Mucosa of stomach (tissue), 1 donor: ENCODE measurements around the gene RNLS.

ENCODE experiments used
- H3K27me3 ChIP-seq: one replicate; pipeline ENCODE4 v1.7.0; 2013; ENCODE audit warnings: mild to moderate bottlenecking, low read length; ENCODE audit not compliant: control insufficient read depth, insufficient read depth
- H3K36me3 ChIP-seq: one replicate; pipeline ENCODE4 v1.7.0; 2013; ENCODE audit warnings: low read length; ENCODE audit not compliant: control insufficient read depth, insufficient read depth
- H3K4me1 ChIP-seq: one replicate; pipeline ENCODE4 v1.7.0; 2013; ENCODE audit warnings: mild to moderate bottlenecking, low read length; ENCODE audit not compliant: control insufficient read depth, insufficient read depth
- H3K4me3 ChIP-seq: one replicate; pipeline ENCODE4 v1.7.0; 2013; ENCODE audit warnings: low read length
- H3K9ac ChIP-seq: one replicate; pipeline ENCODE4 v1.7.0; 2013; ENCODE audit warnings: mild to moderate bottlenecking, low read length, moderate library complexity
- H3K9me3 ChIP-seq: one replicate; pipeline ENCODE4 v1.7.0; 2013; ENCODE audit warnings: mild to moderate bottlenecking, low read length, moderate library complexity; ENCODE audit not compliant: control insufficient read depth
- donor health status: Pancreatic carcinoma.

RNLS gene

GRCh38 chr10:88386821-88387773 is 196.0 kb downstream of the RNLS start:
- Histone ChIP-seq H3K4me1 (peaks cover 41% of the 10 kb centered on the region), H3K36me3 (no peaks in the 10 kb centered on the region), H3K9me3 (no peaks in the 10 kb centered on the region), H3K4me3 (peak overlapping the region; percentile 1), H3K27me3 (no peaks in the 10 kb centered on the region), H3K9ac (peak overlapping the region; percentile 3)

GRCh38 chr10:88386204-88386788 is 196.8 kb downstream of the RNLS start:
- Histone ChIP-seq H3K36me3 (no peaks in the 10 kb centered on the region), H3K4me1 (peaks cover 39% of the 10 kb centered on the region), H3K9me3 (no peaks in the 10 kb centered on the region), H3K9ac (peak overlapping the region; percentile 3), H3K4me3 (peak overlapping the region; percentile 1), H3K27me3 (no peaks in the 10 kb centered on the region)

GRCh38 chr10:88385601-88386203 is 197.4 kb downstream of the RNLS start:
- H3K4me1 ChIP-seq, result peaks cover 39% of the 10 kb centered on the region
- peak overlapping the region; percentile 3 for H3K9ac ChIP-seq

GRCh38 chr10:88383276-88383675 is 199.8 kb downstream of the RNLS start:
- Histone ChIP-seq H3K27me3 (no peaks in the 10 kb centered on the region), H3K9me3 (no peaks in the 10 kb centered on the region), H3K4me3 (no peak overlapping the region), H3K4me1 (peaks cover 29% of the 10 kb centered on the region), H3K9ac (no peak overlapping the region), H3K36me3 (no peaks in the 10 kb centered on the region)

More at GRCh38 chr10:88385601-88386203, 197.4 kb downstream of the RNLS start:
- H3K36me3 ChIP-seq, result no peaks in the 10 kb centered on the region
- no peaks in the 10 kb centered on the region for H3K9me3 ChIP-seq
- no peak overlapping the region for H3K4me3 ChIP-seq
- no peaks in the 10 kb centered on the region for H3K27me3 ChIP-seq

- H3K4me3 ChIP-seq, result no peak overlapping the region
- peaks cover 23% of the 10 kb centered on the region for H3K4me1 ChIP-seq
- H3K9me3 ChIP-seq, result no peaks in the 10 kb centered on the region
Observed at GRCh38 chr10:88382699-88383098, 200.4 kb downstream of the RNLS start.

GRCh38 chr10:88379575-88379974 is 203.5 kb downstream of the RNLS start:
- Histone ChIP-seq H3K27me3 (no peaks in the 10 kb centered on the region), H3K4me3 (no peak overlapping the region), H3K9ac (no peak overlapping the region)

More at GRCh38 chr10:88382699-88383098, 200.4 kb downstream of the RNLS start:
- no peak overlapping the region for H3K9ac ChIP-seq
- H3K36me3 ChIP-seq, result no peaks in the 10 kb centered on the region
- H3K27me3 ChIP-seq, result no peaks in the 10 kb centered on the region

GRCh38 chr10:88377510-88377909 is 205.6 kb downstream of the RNLS start:
- H3K36me3 ChIP-seq, result no peaks in the 10 kb centered on the region
- no peaks in the 10 kb centered on the region for H3K4me1 ChIP-seq
- no peak overlapping the region for H3K9ac ChIP-seq
- no peaks in the 10 kb centered on the region for H3K9me3 ChIP-seq
- H3K27me3 ChIP-seq, result no peaks in the 10 kb centered on the region
- no peak overlapping the region for H3K4me3 ChIP-seq

More at GRCh38 chr10:88379575-88379974, 203.5 kb downstream of the RNLS start:
- Histone ChIP-seq H3K9me3 (no peaks in the 10 kb centered on the region), H3K4me1 (no peaks in the 10 kb centered on the region), H3K36me3 (no peaks in the 10 kb centered on the region)

GRCh38 chr10:88374392-88375175 is 208.5 kb downstream of the RNLS start:
- Histone ChIP-seq H3K27me3 (no peaks in the 10 kb centered on the region), H3K4me1 (no peaks in the 10 kb centered on the region), H3K36me3 (no peaks in the 10 kb centered on the region), H3K4me3 (no peak overlapping the region), H3K9me3 (no peaks in the 10 kb centered on the region), H3K9ac (no peak overlapping the region)

- H3K36me3 ChIP-seq, result no peaks in the 10 kb centered on the region
- H3K4me1 ChIP-seq, result no peaks in the 10 kb centered on the region
- no peaks in the 10 kb centered on the region for H3K9me3 ChIP-seq
- no peak overlapping the region for H3K9ac ChIP-seq
- no peaks in the 10 kb centered on the region for H3K27me3 ChIP-seq
- H3K4me3 ChIP-seq, result no peak overlapping the region
Observed at GRCh38 chr10:88372881-88373592, 210.1 kb downstream of the RNLS start.

GRCh38 chr10:88372051-88372715 is 210.9 kb downstream of the RNLS start:
- H3K9me3 ChIP-seq, result no peaks in the 10 kb centered on the region
- H3K9ac ChIP-seq, result no peak overlapping the region
- no peaks in the 10 kb centered on the region for H3K4me1 ChIP-seq
- no peaks in the 10 kb centered on the region for H3K27me3 ChIP-seq
- no peaks in the 10 kb centered on the region for H3K36me3 ChIP-seq
- H3K4me3 ChIP-seq, result no peak overlapping the region

- no peaks in the 10 kb centered on the region for H3K9me3 ChIP-seq
- H3K36me3 ChIP-seq, result no peaks in the 10 kb centered on the region
- no peaks in the 10 kb centered on the region for H3K27me3 ChIP-seq
- H3K4me1 ChIP-seq, result no peaks in the 10 kb centered on the region
- H3K4me3 ChIP-seq, result no peak overlapping the region
- H3K9ac ChIP-seq, result no peak overlapping the region
Observed at GRCh38 chr10:88370713-88371112, 212.4 kb downstream of the RNLS start.
